GF-D8 (cell line): ENCODE results near the gene ALB.
"Not testable (repeated sequence)": the region's sequence is repeated elsewhere in the genome, so short reads cannot be mapped to it uniquely, and the experiment has no call there.

Experiments
- DNase-seq: peaks from one replicate; lab custom pipeline; 2025; lab: John Stamatoyannopoulos, UW

Gene ALB

GRCh38 chr4:73404042-73404441 lies at the start of gene ALB:
Gene ALB, plus strand, starts transcription at chr4:73404287. Its CDS starts 41 bp downstream, at chr4:73404328.
- DNase-seq = no peak

- not testable (repeated sequence) for DNase-seq
Measured at GRCh38 chr4:73357174-73357573, 46.9 kb upstream of the ALB start.

- not testable (repeated sequence) for DNase-seq
Measured at GRCh38 chr4:73369506-73370199, 34.4 kb upstream of the ALB start.

GRCh38 chr4:73375328-73375741 lies 28.8 kb upstream of the ALB start:
- DNase-seq = no peak

GRCh38 chr4:73376251-73376650 lies 27.8 kb upstream of the ALB start:
- no peak for DNase-seq

- no peak for DNase-seq
Measured at GRCh38 chr4:73376976-73377375, 27.1 kb upstream of the ALB start.

- DNase-seq = no peak
Measured at GRCh38 chr4:73378887-73379286, 25.2 kb upstream of the ALB start.

- no peak for DNase-seq
Measured at GRCh38 chr4:73379946-73380345, 24.1 kb upstream of the ALB start.

- DNase-seq = no peak
Measured at GRCh38 chr4:73381214-73381613, 22.9 kb upstream of the ALB start.

- no peak for DNase-seq
Measured at GRCh38 chr4:73383452-73383851, 20.6 kb upstream of the ALB start.

- DNase-seq = no peak
Measured at GRCh38 chr4:73387552-73387951, 16.5 kb upstream of the ALB start.

- no peak for DNase-seq
Measured at GRCh38 chr4:73388887-73389286, 15.2 kb upstream of the ALB start.

GRCh38 chr4:73389663-73390062 lies 14.4 kb upstream of the ALB start:
- DNase-seq = not testable (repeated sequence)

GRCh38 chr4:73391774-73392173 lies 12.3 kb upstream of the ALB start:
- no peak for DNase-seq

GRCh38 chr4:73392936-73393335 lies 11.2 kb upstream of the ALB start:
- DNase-seq = no peak

GRCh38 chr4:73396304-73396703 lies 7.8 kb upstream of the ALB start:
- DNase-seq = no peak

- DNase-seq = no peak
Measured at GRCh38 chr4:73396993-73397972, 6.8 kb upstream of the ALB start.

- no peak for DNase-seq
Measured at GRCh38 chr4:73401412-73401811, 2.7 kb upstream of the ALB start.

GRCh38 chr4:73404457-73404856 lies 370 bp downstream of the ALB start:
- no peak for DNase-seq

GRCh38 chr4:73405138-73405537 lies 1.1 kb downstream of the ALB start:
- no peak for DNase-seq

GRCh38 chr4:73406548-73406875 lies 2.4 kb downstream of the ALB start:
- no peak for DNase-seq

GRCh38 chr4:73407227-73407673 lies 3.2 kb downstream of the ALB start:
- no peak for DNase-seq

- no peak for DNase-seq
Measured at GRCh38 chr4:73408181-73408867, 4.2 kb downstream of the ALB start.
